K562 (cell line): ENCODE results near the gene DPEP1. TPM values are rescaled to one million over a fixed set of nuclear protein-coding genes. Genes with fewer than 3 reads are reported as not detected.
A peak's percentile ranks its signal among the peaks of the same experiment; 100 is the strongest.

Experiments
- CBFA2T2 ChIP-seq: fragments of 450-650 bp; conservative IDR thresholded peaks from 2 replicates; pipeline ENCODE4 v1.6.1; 2017; ENCODE audit warnings: mild to moderate bottlenecking
- CHD2 ChIP-seq: IDR thresholded peaks from 2 replicates; pipeline ENCODE4 v1.6.1; 2011; ENCODE audit warnings: low read depth, low read length
- CXXC5 ChIP-seq: fragments of 250-450 bp; sonication (Bioruptor Pico); IDR thresholded peaks from 2 replicates; pipeline ENCODE4 v1.8.0; 2022; ENCODE audit warnings: inconsistent platforms, mild to moderate bottlenecking, moderate library complexity
- DNMT1 ChIP-seq: fragments of 450-650 bp; IDR thresholded peaks from 2 replicates; pipeline ENCODE4 v1.6.1; 2016; ENCODE audit warnings: antibody characterized with exemption, mild to moderate bottlenecking
- FOXP1 ChIP-seq: sonication (generic); formaldehyde crosslinking; IDR thresholded peaks from 2 replicates; pipeline ENCODE4 v1.8.0; 2022; ENCODE audit warnings: mild to moderate bottlenecking, missing genetic modification reagents
- FOXP4 ChIP-seq: sonication (generic); formaldehyde crosslinking; IDR thresholded peaks from 2 replicates; pipeline ENCODE4 v1.8.0; 2022; ENCODE audit warnings: mild to moderate bottlenecking, missing genetic modification reagents, borderline replicate concordance
- HMG20A ChIP-seq: fragments of 450-650 bp; formaldehyde crosslinking; conservative IDR thresholded peaks from 2 replicates; pipeline ENCODE4 v1.4.0; 2020; ENCODE audit warnings: mild to moderate bottlenecking, mixed read lengths
- HNRNPUL1 ChIP-seq: fragments of 200-400 bp; formaldehyde crosslinking; IDR thresholded peaks from 2 replicates; pipeline ENCODE4 v1.6.1; 2017; ENCODE audit warnings: low read length
- MCM7 ChIP-seq, 2 experiments: fragments of 450-650 bp; IDR thresholded peaks; 2 replicates each; pipeline ENCODE4 v1.6.1; 2016 to 2018
- NBN ChIP-seq: fragments of 450-650 bp; IDR thresholded peaks from 2 replicates; pipeline ENCODE4 v1.6.1; 2016; ENCODE audit warnings: low read depth, mild to moderate bottlenecking
- PHF8 ChIP-seq: fragments of 200-600 bp; sonication (generic); IDR thresholded peaks from 2 replicates; pipeline ENCODE4 v1.6.1; 2012; ENCODE audit warnings: mixed run types, mild to moderate bottlenecking, inconsistent platforms, low read length, moderate library complexity, borderline replicate concordance
- POLR2AphosphoS2 ChIP-seq: IDR thresholded peaks from 2 replicates; pipeline ENCODE4 v1.6.1; 2012; ENCODE audit warnings: low read length, improper control_type of control experiment
- RAD51 ChIP-seq: fragments of 450-650 bp; IDR thresholded peaks from 2 replicates; pipeline ENCODE4 v1.7.1; 2016; ENCODE audit warnings: low read depth, mild to moderate bottlenecking, borderline replicate concordance
- SPI1 ChIP-seq: IDR thresholded peaks from 2 replicates; pipeline ENCODE4 v1.6.1; 2011; ENCODE audit warnings: low read depth, low read length, control low read depth, borderline replicate concordance
- TEAD1 ChIP-seq, 2 experiments: fragments of 450-650 bp in 1 of 2; sonication (generic) in 1 of 2; formaldehyde crosslinking; IDR thresholded peaks; 2 replicates each; pipeline versions ENCODE4 v1.4.0 to v1.8.0; 2020 to 2022; ENCODE audit warnings: mild to moderate bottlenecking in 2 of 2, missing genetic modification reagents in 1 of 2
- ZC3H11A ChIP-seq: IDR thresholded peaks from 2 replicates; pipeline ENCODE4 v1.6.1; 2012; ENCODE audit warnings: low read depth, low read length, improper control_type of control experiment
- ZC3H8 ChIP-seq: fragments of 450-650 bp; IDR thresholded peaks from 2 replicates; pipeline ENCODE4 v1.6.1; 2017
- ZNF239 ChIP-seq: fragments of 250-450 bp; sonication (Bioruptor Pico); IDR thresholded peaks from 2 replicates; pipeline ENCODE4 v1.4.0; 2020; ENCODE audit warnings: mild to moderate bottlenecking
- ZNF766 ChIP-seq: fragments of 200-800 bp; sonication (Bioruptor generic); conservative IDR thresholded peaks from 2 replicates; pipeline ENCODE4 v1.6.1; 2016; ENCODE audit warnings: missing genetic modification characterization, missing compliant biosample characterization
- polyA plus RNA-seq, 8 experiments: library from polyadenylated mRNA; depleted of rRNA in 4 of 8; stranded (reverse) in 5 of 8; unstranded in 3 of 8; fragments of >200 nt; fragmentation: Nextera tagmentation in 2 of 8; fragmentation: Illumina TruSeq in 1 of 8; extraction: Ambion mirVana in 2 of 8; extraction: Trizol in 1 of 8; gene quantifications; 2 replicates each; pipeline versions ENCODE4 v1.2.1 to v1.2.3, GENCODE V29; 2011 to 2014; ENCODE audit warnings: inconsistent platforms in 1 of 8, missing spikeins in 1 of 8
- total RNA-seq, 7 experiments: library from RNA; depleted of rRNA in 6 of 7; stranded (reverse); fragments of >200 nt in 6 of 7; fragmentation: Illumina TruSeq in 2 of 7; extraction: Trizol in 2 of 7; gene quantifications; 2 replicates each; pipeline versions ENCODE4 v1.2.1 to v1.2.3, GENCODE V29; 2011 to 2021; ENCODE audit warnings: low replicate concordance in 1 of 7
- TF ChIP-seq, protein P1 (sequence below): IDR thresholded peaks from 2 replicates; pipeline ENCODE4 v1.6.1; 2014; ENCODE audit warnings: antibody characterized with exemption
- TF ChIP-seq, protein P2 (sequence below): fragments of 450-650 bp; IDR thresholded peaks from 2 replicates; pipeline ENCODE4 v1.6.1; 2016; ENCODE audit warnings: borderline replicate concordance
- TF ChIP-seq, protein P3 (sequence below): fragments of 450-650 bp; formaldehyde crosslinking; conservative IDR thresholded peaks from 2 replicates; pipeline ENCODE4 v1.4.0; 2022; ENCODE audit warnings: mild to moderate bottlenecking, missing genetic modification characterization

DPEP1 gene
- total and polyA plus RNA-seq, 9 of the 15 experiments (the other 6 are each of a cell fraction or from before 2014, with no cell fraction given) = 0.14 to 0.31 (median 0.20) TPM; not detected in 6

DNA sequence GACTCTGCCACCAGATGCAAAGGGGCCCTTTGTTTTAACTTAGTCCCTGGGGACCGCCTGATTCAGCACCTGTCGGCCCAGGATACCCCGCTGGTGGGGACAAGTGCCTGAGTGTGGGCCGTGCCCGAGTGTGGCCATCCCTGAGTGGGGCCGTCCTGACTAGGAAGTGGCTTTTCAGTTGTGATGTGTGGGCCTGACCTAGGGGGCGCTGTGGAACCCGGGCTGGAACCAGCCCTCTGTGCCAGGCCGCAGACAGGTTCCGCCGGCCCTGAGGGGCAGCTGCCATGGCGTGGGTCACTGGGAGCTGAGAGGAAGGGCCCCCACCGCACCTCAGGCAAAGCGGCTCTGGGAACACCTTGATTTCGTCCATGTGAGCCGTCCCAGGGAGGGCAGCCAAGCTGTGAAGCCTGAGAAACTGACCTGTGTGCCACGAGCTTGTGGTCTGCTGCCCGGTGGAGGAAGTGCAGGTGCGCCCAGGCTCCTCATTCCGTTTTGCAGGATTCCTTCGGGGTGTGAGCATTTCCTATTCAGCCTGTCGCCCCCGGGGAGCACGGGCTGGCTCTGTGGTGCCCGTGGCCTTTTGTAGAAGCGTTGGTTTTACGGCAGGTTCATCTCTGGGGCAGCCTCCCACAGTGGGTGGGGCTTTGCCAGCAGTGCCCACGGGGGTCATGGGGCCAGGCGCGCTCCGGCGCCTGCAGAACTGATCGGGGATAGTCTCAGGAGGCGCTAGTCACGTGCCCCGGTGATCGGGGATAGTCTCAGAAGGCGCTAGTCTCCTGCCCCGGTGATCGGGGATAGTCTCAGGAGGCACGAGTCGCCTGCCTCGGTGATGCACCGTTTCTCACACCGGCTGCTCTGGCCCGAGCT is 47.7 kb upstream of the DPEP1 start (continued):
- TF ChIP-seq POLR2AphosphoS2 = peak; percentile 1; the same call in 1 of the 2 replicates
- no peak for TF ChIP-seq FOXP4 (CRISPR knock-in tag)
- TF ChIP-seq, protein P1, sequence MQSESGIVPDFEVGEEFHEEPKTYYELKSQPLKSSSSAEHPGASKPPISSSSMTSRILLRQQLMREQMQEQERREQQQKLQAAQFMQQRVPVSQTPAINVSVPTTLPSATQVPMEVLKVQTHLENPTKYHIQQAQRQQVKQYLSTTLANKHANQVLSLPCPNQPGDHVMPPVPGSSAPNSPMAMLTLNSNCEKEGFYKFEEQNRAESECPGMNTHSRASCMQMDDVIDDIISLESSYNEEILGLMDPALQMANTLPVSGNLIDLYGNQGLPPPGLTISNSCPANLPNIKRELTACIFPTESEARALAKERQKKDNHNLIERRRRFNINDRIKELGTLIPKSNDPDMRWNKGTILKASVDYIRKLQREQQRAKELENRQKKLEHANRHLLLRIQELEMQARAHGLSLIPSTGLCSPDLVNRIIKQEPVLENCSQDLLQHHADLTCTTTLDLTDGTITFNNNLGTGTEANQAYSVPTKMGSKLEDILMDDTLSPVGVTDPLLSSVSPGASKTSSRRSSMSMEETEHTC = peak; percentile 65; the same call in 1 of the 2 replicates
- TF ChIP-seq ZC3H11A = no peak
- TF ChIP-seq CXXC5 (CRISPR knock-in tag) = peak; percentile 50
- TF ChIP-seq, protein P2, sequence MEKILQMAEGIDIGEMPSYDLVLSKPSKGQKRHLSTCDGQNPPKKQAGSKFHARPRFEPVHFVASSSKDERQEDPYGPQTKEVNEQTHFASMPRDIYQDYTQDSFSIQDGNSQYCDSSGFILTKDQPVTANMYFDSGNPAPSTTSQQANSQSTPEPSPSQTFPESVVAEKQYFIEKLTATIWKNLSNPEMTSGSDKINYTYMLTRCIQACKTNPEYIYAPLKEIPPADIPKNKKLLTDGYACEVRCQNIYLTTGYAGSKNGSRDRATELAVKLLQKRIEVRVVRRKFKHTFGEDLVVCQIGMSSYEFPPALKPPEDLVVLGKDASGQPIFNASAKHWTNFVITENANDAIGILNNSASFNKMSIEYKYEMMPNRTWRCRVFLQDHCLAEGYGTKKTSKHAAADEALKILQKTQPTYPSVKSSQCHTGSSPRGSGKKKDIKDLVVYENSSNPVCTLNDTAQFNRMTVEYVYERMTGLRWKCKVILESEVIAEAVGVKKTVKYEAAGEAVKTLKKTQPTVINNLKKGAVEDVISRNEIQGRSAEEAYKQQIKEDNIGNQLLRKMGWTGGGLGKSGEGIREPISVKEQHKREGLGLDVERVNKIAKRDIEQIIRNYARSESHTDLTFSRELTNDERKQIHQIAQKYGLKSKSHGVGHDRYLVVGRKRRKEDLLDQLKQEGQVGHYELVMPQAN = no peak
- TF ChIP-seq NBN = no peak
- no peak for TF ChIP-seq DNMT1
- TF ChIP-seq MCM7 (IDR thresholded peaks at IDR 0.05) = no peak
- TF ChIP-seq, protein P3, sequence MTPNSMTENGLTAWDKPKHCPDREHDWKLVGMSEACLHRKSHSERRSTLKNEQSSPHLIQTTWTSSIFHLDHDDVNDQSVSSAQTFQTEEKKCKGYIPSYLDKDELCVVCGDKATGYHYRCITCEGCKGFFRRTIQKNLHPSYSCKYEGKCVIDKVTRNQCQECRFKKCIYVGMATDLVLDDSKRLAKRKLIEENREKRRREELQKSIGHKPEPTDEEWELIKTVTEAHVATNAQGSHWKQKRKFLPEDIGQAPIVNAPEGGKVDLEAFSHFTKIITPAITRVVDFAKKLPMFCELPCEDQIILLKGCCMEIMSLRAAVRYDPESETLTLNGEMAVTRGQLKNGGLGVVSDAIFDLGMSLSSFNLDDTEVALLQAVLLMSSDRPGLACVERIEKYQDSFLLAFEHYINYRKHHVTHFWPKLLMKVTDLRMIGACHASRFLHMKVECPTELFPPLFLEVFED (CRISPR knock-in tag) = peak; percentile 63
- 0 out of 4 replicates have a peak, but pooled peaks of 1 of the 2 experiments have one; percentile 34 for TF ChIP-seq TEAD1 (CRISPR knock-in tag; IDR thresholded peaks at IDR 0.05)
- TF ChIP-seq FOXP1 = peak; percentile 51; the same call in 1 of the 2 replicates
- 0 out of 2 replicates have a peak, but pooled peaks have one; percentile 62 for TF ChIP-seq HNRNPUL1
- TF ChIP-seq CBFA2T2 = peak; percentile 55
- no peak for TF ChIP-seq ZC3H8
- 0 out of 2 replicates have a peak, but pooled peaks have one; percentile 35 for TF ChIP-seq SPI1
- no peak for TF ChIP-seq HMG20A (CRISPR knock-in tag)
- peak; percentile 88 for TF ChIP-seq RAD51
- TF ChIP-seq ZNF239 = no peak
- peak; percentile 52 for TF ChIP-seq CHD2
- no peak for TF ChIP-seq PHF8
- no peak for TF ChIP-seq ZNF766 (CRISPR knock-in tag)
